HEK293 (cell line): ENCODE measurements around the gene M1AP.

ENCODE experiments used
- BCL11A ChIP-seq: fragments of 450-650 bp; formaldehyde crosslinking; IDR thresholded peaks from 2 replicates; pipeline ENCODE4 v1.5.1; 2016; ENCODE audit warnings: low read depth, missing biosample characterization, missing genetic modification characterization
- MEIS1 ChIP-seq: sonication (generic); formaldehyde crosslinking; IDR thresholded peaks from 2 replicates; pipeline ENCODE4 v1.8.1; 2022; ENCODE audit warnings: missing genetic modification reagents, mild to moderate bottlenecking, borderline replicate concordance
- PBX3 ChIP-seq: sonication (generic); formaldehyde crosslinking; IDR thresholded peaks from 2 replicates; pipeline ENCODE4 v1.8.1; 2022; ENCODE audit warnings: mild to moderate bottlenecking, moderate library complexity, missing genetic modification reagents
- ZBTB7A ChIP-seq: fragments of 450-650 bp; formaldehyde crosslinking; IDR thresholded peaks from 2 replicates; pipeline ENCODE4 v1.5.1; 2016; ENCODE audit warnings: low read depth, missing biosample characterization, missing genetic modification characterization
- ZNF274 ChIP-seq, 2 experiments: fragments of 200-500 bp in 1 of 2; fragments of 450-650 bp in 1 of 2; sonication (Bioruptor generic) in 1 of 2; formaldehyde crosslinking in 1 of 2; IDR thresholded peaks; 2 replicates each; pipeline versions ENCODE4 v1.5.1 to v1.6.1; 2014 to 2016; ENCODE audit warnings: borderline replicate concordance in 1 of 2, inconsistent platforms in 1 of 2, low read length in 1 of 2, missing biosample characterization in 1 of 2, missing genetic modification characterization in 1 of 2
- ZNF677 ChIP-seq: fragments of 450-650 bp; IDR thresholded peaks from 2 replicates; pipeline ENCODE4 v1.5.0; 2018; ENCODE audit warnings: missing biosample characterization, mild to moderate bottlenecking, missing genetic modification characterization, moderate library complexity
- ZSCAN23 ChIP-seq: fragments of 450-650 bp; formaldehyde crosslinking; IDR thresholded peaks from 2 replicates; pipeline ENCODE4 v1.5.1; 2016; ENCODE audit warnings: missing biosample characterization, missing genetic modification characterization
- TF ChIP-seq, protein P1 (sequence below): fragments of 450-650 bp; formaldehyde crosslinking; IDR thresholded peaks from 2 replicates; pipeline ENCODE4 v1.5.1; 2016; ENCODE audit warnings: missing biosample characterization, missing genetic modification characterization
- TF ChIP-seq, protein P2 (sequence below): fragments of 450-650 bp; formaldehyde crosslinking; IDR thresholded peaks from 2 replicates; pipeline ENCODE4 v1.5.1; 2016; ENCODE audit warnings: missing biosample characterization, missing genetic modification characterization, borderline replicate concordance

GRCh38 chr2:74685408-74685807 is 37.3 kb upstream of the M1AP start:
- TF ChIP-seq, protein P1, sequence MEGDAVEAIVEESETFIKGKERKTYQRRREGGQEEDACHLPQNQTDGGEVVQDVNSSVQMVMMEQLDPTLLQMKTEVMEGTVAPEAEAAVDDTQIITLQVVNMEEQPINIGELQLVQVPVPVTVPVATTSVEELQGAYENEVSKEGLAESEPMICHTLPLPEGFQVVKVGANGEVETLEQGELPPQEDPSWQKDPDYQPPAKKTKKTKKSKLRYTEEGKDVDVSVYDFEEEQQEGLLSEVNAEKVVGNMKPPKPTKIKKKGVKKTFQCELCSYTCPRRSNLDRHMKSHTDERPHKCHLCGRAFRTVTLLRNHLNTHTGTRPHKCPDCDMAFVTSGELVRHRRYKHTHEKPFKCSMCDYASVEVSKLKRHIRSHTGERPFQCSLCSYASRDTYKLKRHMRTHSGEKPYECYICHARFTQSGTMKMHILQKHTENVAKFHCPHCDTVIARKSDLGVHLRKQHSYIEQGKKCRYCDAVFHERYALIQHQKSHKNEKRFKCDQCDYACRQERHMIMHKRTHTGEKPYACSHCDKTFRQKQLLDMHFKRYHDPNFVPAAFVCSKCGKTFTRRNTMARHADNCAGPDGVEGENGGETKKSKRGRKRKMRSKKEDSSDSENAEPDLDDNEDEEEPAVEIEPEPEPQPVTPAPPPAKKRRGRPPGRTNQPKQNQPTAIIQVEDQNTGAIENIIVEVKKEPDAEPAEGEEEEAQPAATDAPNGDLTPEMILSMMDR (tag by site-specific recombination): no peak
- TF ChIP-seq BCL11A (tag by site-specific recombination) (no peak), ZNF274 (IDR thresholded peaks at IDR 0.05; ENCODE audit: low read length) (no peak), ZNF274 (tag by site-specific recombination; IDR thresholded peaks at IDR 0.05; ENCODE audit: borderline replicate concordance) (no peak), PBX3 (CRISPR knock-in tag) (no peak), MEIS1 (CRISPR knock-in tag) (no peak), ZSCAN23 (tag by site-specific recombination) (no peak), ZNF677 (no peak), ZBTB7A (tag by site-specific recombination) (no peak)
- TF ChIP-seq, protein P2, sequence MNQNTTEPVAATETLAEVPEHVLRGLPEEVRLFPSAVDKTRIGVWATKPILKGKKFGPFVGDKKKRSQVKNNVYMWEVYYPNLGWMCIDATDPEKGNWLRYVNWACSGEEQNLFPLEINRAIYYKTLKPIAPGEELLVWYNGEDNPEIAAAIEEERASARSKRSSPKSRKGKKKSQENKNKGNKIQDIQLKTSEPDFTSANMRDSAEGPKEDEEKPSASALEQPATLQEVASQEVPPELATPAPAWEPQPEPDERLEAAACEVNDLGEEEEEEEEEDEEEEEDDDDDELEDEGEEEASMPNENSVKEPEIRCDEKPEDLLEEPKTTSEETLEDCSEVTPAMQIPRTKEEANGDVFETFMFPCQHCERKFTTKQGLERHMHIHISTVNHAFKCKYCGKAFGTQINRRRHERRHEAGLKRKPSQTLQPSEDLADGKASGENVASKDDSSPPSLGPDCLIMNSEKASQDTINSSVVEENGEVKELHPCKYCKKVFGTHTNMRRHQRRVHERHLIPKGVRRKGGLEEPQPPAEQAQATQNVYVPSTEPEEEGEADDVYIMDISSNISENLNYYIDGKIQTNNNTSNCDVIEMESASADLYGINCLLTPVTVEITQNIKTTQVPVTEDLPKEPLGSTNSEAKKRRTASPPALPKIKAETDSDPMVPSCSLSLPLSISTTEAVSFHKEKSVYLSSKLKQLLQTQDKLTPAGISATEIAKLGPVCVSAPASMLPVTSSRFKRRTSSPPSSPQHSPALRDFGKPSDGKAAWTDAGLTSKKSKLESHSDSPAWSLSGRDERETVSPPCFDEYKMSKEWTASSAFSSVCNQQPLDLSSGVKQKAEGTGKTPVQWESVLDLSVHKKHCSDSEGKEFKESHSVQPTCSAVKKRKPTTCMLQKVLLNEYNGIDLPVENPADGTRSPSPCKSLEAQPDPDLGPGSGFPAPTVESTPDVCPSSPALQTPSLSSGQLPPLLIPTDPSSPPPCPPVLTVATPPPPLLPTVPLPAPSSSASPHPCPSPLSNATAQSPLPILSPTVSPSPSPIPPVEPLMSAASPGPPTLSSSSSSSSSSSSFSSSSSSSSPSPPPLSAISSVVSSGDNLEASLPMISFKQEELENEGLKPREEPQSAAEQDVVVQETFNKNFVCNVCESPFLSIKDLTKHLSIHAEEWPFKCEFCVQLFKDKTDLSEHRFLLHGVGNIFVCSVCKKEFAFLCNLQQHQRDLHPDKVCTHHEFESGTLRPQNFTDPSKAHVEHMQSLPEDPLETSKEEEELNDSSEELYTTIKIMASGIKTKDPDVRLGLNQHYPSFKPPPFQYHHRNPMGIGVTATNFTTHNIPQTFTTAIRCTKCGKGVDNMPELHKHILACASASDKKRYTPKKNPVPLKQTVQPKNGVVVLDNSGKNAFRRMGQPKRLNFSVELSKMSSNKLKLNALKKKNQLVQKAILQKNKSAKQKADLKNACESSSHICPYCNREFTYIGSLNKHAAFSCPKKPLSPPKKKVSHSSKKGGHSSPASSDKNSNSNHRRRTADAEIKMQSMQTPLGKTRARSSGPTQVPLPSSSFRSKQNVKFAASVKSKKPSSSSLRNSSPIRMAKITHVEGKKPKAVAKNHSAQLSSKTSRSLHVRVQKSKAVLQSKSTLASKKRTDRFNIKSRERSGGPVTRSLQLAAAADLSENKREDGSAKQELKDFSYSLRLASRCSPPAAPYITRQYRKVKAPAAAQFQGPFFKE (tag by site-specific recombination): no peak
